ENCODE data around the gene CBFA2T3.

- no peak for TF ChIP-seq CTCF (IDR thresholded peaks at IDR 0.05)
- no peak for TF ChIP-seq POLR2A (IDR thresholded peaks at IDR 0.05)
These were observed 130.9 kb downstream of the CBFA2T3 start for GRCh38 chr16:88846088-88846487.
